B cell (primary cell): ENCODE measurements around the gene EGFLAM. TPM values are rescaled to one million over a fixed set of nuclear protein-coding genes. Genes with fewer than 3 reads are reported as not detected.

Experiments used
- ATAC-seq: fragments of 200-7000 bp; cut with Tn5 transposase; one replicate; pipeline ENCODE4 v1.10.0; 2021; ENCODE audit warnings: low read depth, mild to moderate bottlenecking, moderate number of reproducible peaks, moderate library complexity
- CTCF ChIA-PET: fragments of 350-600 bp; sonication (Branson Sonifier 250); formaldehyde crosslinking; loops from one replicate; lab custom pipeline; 2021; ENCODE audit warnings: antibody characterized with exemption, inconsistent platforms; lab: Charles Lee
- POLR2A ChIA-PET: fragments of 350-600 bp; sonication (Branson Sonifier 250); formaldehyde crosslinking; loops from one replicate; lab custom pipeline; 2021; ENCODE audit warnings: antibody characterized with exemption; lab: Charles Lee
- DNase-seq: peaks from one replicate; pipeline ENCODE4 v3.0.0; 2013
- H2AFZ ChIP-seq: 2 replicates; pipeline ENCODE4 v1.6.1; 2012; ENCODE audit warnings: mild to moderate bottlenecking, low read depth, low read length; ENCODE audit not compliant: insufficient read depth, poor library complexity, severe bottlenecking
- H3K27ac ChIP-seq, 2 donors: 1 replicate in 1 of 2; 2 replicates in 1 of 2; pipeline ENCODE4 v1.5.1; 2012 to 2013; ENCODE audit warnings: low read length in 2 of 2, mild to moderate bottlenecking in 2 of 2, moderate library complexity in 1 of 2
- H3K27me3 ChIP-seq, 4 experiments: fragments of 200-600 bp in 1 of 4; sonication (generic) in 1 of 4; replicated peaks in 1 of 4; 1 replicate in 2 of 4; 2 replicates in 2 of 4; pipeline versions ENCODE4 v1.6.1 to v1.7.0; 2013 to 2016; ENCODE audit warnings: low read length in 3 of 4, mild to moderate bottlenecking in 2 of 4, mixed read lengths in 1 of 4, moderate library complexity in 1 of 4; ENCODE audit not compliant: insufficient read depth in 4 of 4, control insufficient read depth in 3 of 4; ENCODE audit errors: control extremely low read depth in 1 of 4
- H3K36me3 ChIP-seq, 2 experiments: replicated peaks in 1 of 2; 1 replicate in 1 of 2; 2 replicates in 1 of 2; pipeline versions ENCODE4 v1.6.1 to v1.7.1; 2013; ENCODE audit warnings: low read length in 1 of 2; ENCODE audit not compliant: insufficient read depth in 2 of 2, control insufficient read depth in 1 of 2; ENCODE audit errors: control extremely low read depth in 1 of 2, extremely low read depth in 1 of 2
- H3K4me1 ChIP-seq, 2 donors: fragments of 200-600 bp in 1 of 2; sonication (generic) in 1 of 2; 1 replicate in 1 of 2; 2 replicates in 1 of 2; pipeline versions ENCODE4 v1.5.1 to v1.6.1; 2013 to 2017; ENCODE audit warnings: low read length in 2 of 2; ENCODE audit not compliant: control insufficient read depth in 2 of 2, insufficient read depth in 2 of 2
- H3K4me2 ChIP-seq: replicated peaks from 2 replicates; pipeline ENCODE3; 2012; ENCODE audit warnings: mild to moderate bottlenecking, low read depth, low read length; ENCODE audit not compliant: poor library complexity, severe bottlenecking
- H3K4me3 ChIP-seq, 5 experiments: fragments of 200-600 bp in 1 of 5; sonication (generic) in 1 of 5; 1 replicate in 3 of 5; 2 replicates in 2 of 5; pipeline versions ENCODE4 v1.5.1 to v1.7.0; 2011 to 2016; ENCODE audit warnings: low read length in 4 of 5, mild to moderate bottlenecking in 4 of 5, low read depth in 2 of 5, control low read depth in 1 of 5, moderate library complexity in 1 of 5; ENCODE audit not compliant: insufficient read depth in 1 of 5; ENCODE audit errors: control extremely low read depth in 1 of 5, extremely low read depth in 1 of 5
- H3K79me2 ChIP-seq: fragments of 200-600 bp; sonication (generic); one replicate; pipeline ENCODE4 v1.6.0; 2016; ENCODE audit warnings: low read length; ENCODE audit not compliant: control insufficient read depth, insufficient read depth
- H3K9ac ChIP-seq: fragments of 200-600 bp; sonication (generic); 2 replicates; pipeline ENCODE4 v1.6.1; 2017; ENCODE audit warnings: mild to moderate bottlenecking, low read length, moderate library complexity
- H3K9me3 ChIP-seq, 3 donors: one replicate each; pipeline versions ENCODE4 v1.6.1 to v1.7.1; 2013; ENCODE audit warnings: low read length in 2 of 3; ENCODE audit not compliant: control insufficient read depth in 2 of 3, insufficient read depth in 1 of 3; ENCODE audit errors: control extremely low read depth in 1 of 3
- H4K20me1 ChIP-seq: 2 replicates; pipeline ENCODE4 v1.6.0; 2012; ENCODE audit warnings: mild to moderate bottlenecking, low read length; ENCODE audit not compliant: insufficient read depth, control insufficient read depth, poor library complexity, severe bottlenecking
- H3K27ac Mint-ChIP-seq: one replicate; pipeline ENCODE4 v1.8.0; 2021; ENCODE audit warnings: mixed read lengths
- H3K27me3 Mint-ChIP-seq: one replicate; pipeline ENCODE4 v1.8.0; 2021; ENCODE audit warnings: mixed read lengths
- H3K4me1 Mint-ChIP-seq: one replicate; pipeline ENCODE4 v1.8.0; 2021; ENCODE audit warnings: mixed read lengths
- H3K4me3 Mint-ChIP-seq: one replicate; pipeline ENCODE4 v1.8.0; 2021; ENCODE audit warnings: mixed read lengths
- H3K9me3 Mint-ChIP-seq: one replicate; pipeline ENCODE4 v1.8.0; 2022; ENCODE audit warnings: mixed read lengths; ENCODE audit not compliant: insufficient read depth
- CTCF ChIP-seq: fragments of 200-600 bp; IDR thresholded peaks from one replicate; pipeline ENCODE4 v1.8.0; 2022; ENCODE audit warnings: antibody characterized with exemption, mild to moderate bottlenecking
- EZH2 ChIP-seq: IDR thresholded peaks from 2 replicates; pipeline ENCODE4 v1.6.1; 2012; ENCODE audit warnings: borderline replicate concordance, low read depth, mild to moderate bottlenecking, moderate library complexity, low read length; ENCODE audit not compliant: insufficient read depth, poor library complexity, severe bottlenecking
- WGBS: methylation state at CpG from one replicate; pipeline ENCODE4 v1.1.5; 2013; ENCODE audit warnings: missing lambda C conversion rate; ENCODE audit not compliant: insufficient coverage; 5-methylcytosine and 5-hydroxymethylcytosine counted together
- intact Hi-C: fragments of 100-400 bp; cut with micrococcal nuclease; formaldehyde crosslinking; loops from one replicate; pipeline ENCODE4 v1.10.0; 2022
- polyA plus RNA-seq: library from polyadenylated mRNA; depleted of rRNA; stranded (reverse); fragments of >200 nt; gene quantifications from 2 replicates; pipeline ENCODE4 v1.2.3, GENCODE V29; 2012
- total RNA-seq, 2 donors: library from RNA; stranded (reverse); fragments of 120-200 nt in 1 of 2; gene quantifications; 1 replicate in 1 of 2; 2 replicates in 1 of 2; pipeline versions ENCODE4 v1.2.3 to v1.2.4, GENCODE V29; 2013 to 2022

EGFLAM gene
- total and polyA plus RNA-seq, 2 donors (not counting 1 experiment from before 2014, with no cell fraction given) = not detected

DNA sequence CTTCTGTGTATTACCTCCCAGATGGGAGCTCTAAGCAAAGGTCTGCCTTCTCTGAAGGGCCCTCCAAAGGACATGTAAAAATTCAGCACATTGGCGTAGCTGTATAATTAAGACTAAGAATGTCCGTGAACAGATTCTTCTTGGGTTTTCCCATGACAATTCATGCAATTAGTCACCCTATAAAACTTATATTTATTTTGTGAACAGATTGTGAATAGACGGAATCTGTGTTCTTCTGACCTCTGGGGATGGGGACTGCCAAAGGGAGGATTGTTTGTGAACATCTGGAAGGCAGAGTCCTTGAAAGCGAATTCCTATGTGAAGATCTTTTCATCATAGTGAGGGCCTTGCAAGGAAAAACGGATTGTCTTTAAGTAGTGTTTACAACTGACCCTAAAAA lies 111.3 kb downstream of the EGFLAM start:
- H4K20me1 ChIP-seq = no peaks in the 10 kb centered on the region
- H2AFZ ChIP-seq = no peak overlapping the region
- no peaks in the 10 kb centered on the region for H3K27me3 ChIP-seq
- WGBS = no CpG with 5 or more reads among the region's 5 CpGs
- peaks cover 0 to 3% (median 0%) of the 10 kb centered on the region in 3 donors for H3K9me3 ChIP-seq
- no peak overlapping the region for H3K4me3 ChIP-seq
- no peak for TF ChIP-seq EZH2
- TF ChIP-seq CTCF = no peak
- H3K27ac ChIP-seq = no peak overlapping the region
- no peaks in the 10 kb centered on the region for H3K9me3 Mint-ChIP-seq
- intact Hi-C loops = no loop called here
- DNase-seq (no peak), ATAC-seq (no peak)
- ChIA-PET CTCF (interaction anchor here (2.8 kb wide), 1 partner anchor 13 kb away, joined by 6 read pairs; no protein-coding TSS in a partner anchor), POLR2A (no interaction called here)
- no peaks in the 10 kb centered on the region for H3K36me3 ChIP-seq
- no peaks in the 10 kb centered on the region for H3K4me1 Mint-ChIP-seq
- no peak overlapping the region for H3K4me2 ChIP-seq
- no peak overlapping the region for H3K27ac Mint-ChIP-seq
- no peaks in the 10 kb centered on the region for H3K79me2 ChIP-seq
- no peak overlapping the region for H3K9ac ChIP-seq
- no peak overlapping the region for H3K4me3 Mint-ChIP-seq
- peaks cover 5% of the 10 kb centered on the region for H3K27me3 Mint-ChIP-seq
- no peaks in the 10 kb centered on the region for H3K4me1 ChIP-seq

GRCh38 chr5:38370358-38371100 lies 112.2 kb downstream of the EGFLAM start:
- ChIA-PET POLR2A (no interaction called here), CTCF (interaction anchor here (2.8 kb wide), 1 partner anchor 12 kb away, joined by 6 read pairs; no protein-coding TSS in a partner anchor)
- H3K4me3 ChIP-seq = no peak overlapping the region
- no peak overlapping the region for H2AFZ ChIP-seq
- intact Hi-C loops = no loop called here
- no peaks in the 10 kb centered on the region for H3K79me2 ChIP-seq
- peaks cover 0 to 3% (median 0%) of the 10 kb centered on the region in 3 donors for H3K9me3 ChIP-seq
- H4K20me1 ChIP-seq = no peaks in the 10 kb centered on the region
- no peaks in the 10 kb centered on the region for H3K36me3 ChIP-seq
- H3K27me3 ChIP-seq = no peaks in the 10 kb centered on the region
- H3K27ac Mint-ChIP-seq = no peak overlapping the region
- WGBS = 97% methylated on average over 5 of the region's 11 CpGs
- DNase-seq = no peak
- no peak overlapping the region for H3K4me2 ChIP-seq
- no peaks in the 10 kb centered on the region for H3K9me3 Mint-ChIP-seq
- peaks cover 5% of the 10 kb centered on the region for H3K27me3 Mint-ChIP-seq
- no peak for ATAC-seq
- H3K4me1 ChIP-seq = no peaks in the 10 kb centered on the region
- no peak overlapping the region for H3K27ac ChIP-seq
- TF ChIP-seq EZH2 (no peak), CTCF (no peak)
- H3K4me1 Mint-ChIP-seq = no peaks in the 10 kb centered on the region
- no peak overlapping the region for H3K9ac ChIP-seq
- no peak overlapping the region for H3K4me3 Mint-ChIP-seq
